Frontal cortex (tissue), 4 donors: Measurements from ENCODE around the gene WNT8B. TPM values are rescaled to one million over a fixed set of nuclear protein-coding genes. Genes with fewer than 3 reads are reported as not detected.

ENCODE experiments used
- DNase-seq, 2 donors: peaks; one replicate each; pipeline ENCODE4 v3.0.0; 2012; ENCODE audit warnings: low spot score in 2 of 2
- FAIRE-seq: peaks from 2 replicates; lab custom pipeline; 2012; peaks lifted over from hg19 to GRCh38; lab: Jason Lieb, UNC
- total RNA-seq: library from RNA; depleted of rRNA; stranded (reverse); fragments of >200 nt; gene quantifications from one replicate; pipeline ENCODE4 v1.2.3, GENCODE V29; 2014
- donor health status: control.
- donor health status: control.
- donor health status: control.

WNT8B gene
- total RNA-seq, 1 donor from 2014 or later: not detected

- DNase-seq: peak; percentile 42 to 62
- no peak for FAIRE-seq
Observed at GRCh38 chr10:100482181-100482833, 19.5 kb downstream of the WNT8B start.

GRCh38 chr10:100482834-100483185, 20.0 kb downstream of the WNT8B start:
- no peak for DNase-seq

GRCh38 chr10:100483876-100484666, 21.3 kb downstream of the WNT8B start:
- FAIRE-seq: no peak
- DNase-seq: no peak

More at GRCh38 chr10:100482834-100483185, 20.0 kb downstream of the WNT8B start:
- no peak for FAIRE-seq

- no peak for FAIRE-seq
- no peak for DNase-seq
Observed at GRCh38 chr10:100485366-100485765, 22.6 kb downstream of the WNT8B start.

- DNase-seq: no peak
- no peak for FAIRE-seq
Observed at GRCh38 chr10:100485801-100486495, 23.1 kb downstream of the WNT8B start.

- no peak for DNase-seq
- FAIRE-seq: no peak
Observed at GRCh38 chr10:100487529-100487928, 24.7 kb downstream of the WNT8B start.

- FAIRE-seq: no peak
- DNase-seq: no peak
Observed at GRCh38 chr10:100489396-100489795, 26.6 kb downstream of the WNT8B start.

GRCh38 chr10:100490531-100490930, 27.7 kb downstream of the WNT8B start:
- no peak for DNase-seq
- FAIRE-seq: no peak

GRCh38 chr10:100496567-100496966, 33.8 kb downstream of the WNT8B start:
- FAIRE-seq: no peak
- DNase-seq: no peak

GRCh38 chr10:100498059-100498458, 35.2 kb downstream of the WNT8B start:
- DNase-seq (no peak), FAIRE-seq (no peak)

GRCh38 chr10:100501423-100501822, 38.6 kb downstream of the WNT8B start:
- no peak for DNase-seq
- FAIRE-seq: no peak

GRCh38 chr10:100502926-100503494, 40.2 kb downstream of the WNT8B start:
- no peak for DNase-seq
- FAIRE-seq: no peak

GRCh38 chr10:100504096-100504495, 41.3 kb downstream of the WNT8B start:
- FAIRE-seq (no peak), DNase-seq (no peak)

- no peak for FAIRE-seq
Observed at GRCh38 chr10:100505164-100505563, 42.4 kb downstream of the WNT8B start.

GRCh38 chr10:100506596-100507356, 44.0 kb downstream of the WNT8B start:
- DNase-seq (no peak), FAIRE-seq (no peak)

More at GRCh38 chr10:100505164-100505563, 42.4 kb downstream of the WNT8B start:
- DNase-seq: no peak

- no peak for DNase-seq
- no peak for FAIRE-seq
Observed at GRCh38 chr10:100507357-100507732, 44.5 kb downstream of the WNT8B start.

- FAIRE-seq: no peak
- no peak for DNase-seq
Observed at GRCh38 chr10:100508266-100508665, 45.5 kb downstream of the WNT8B start.

- DNase-seq (no peak), FAIRE-seq (no peak)
Observed at GRCh38 chr10:100508691-100509150, 45.9 kb downstream of the WNT8B start.

GRCh38 chr10:100509241-100509840, 46.5 kb downstream of the WNT8B start:
- DNase-seq (no peak), FAIRE-seq (no peak)
